Prostate gland (tissue), 2 donors: ENCODE measurements around the gene HMG20B. TPM values are rescaled to one million over a fixed set of nuclear protein-coding genes. Genes with fewer than 3 reads are reported as not detected.

Experiments
- DNase-seq: peaks from one replicate; pipeline ENCODE4 v3.0.0-alpha.2; 2019; ENCODE audit warnings: low spot score
- H3K27ac ChIP-seq, 2 donors: fragments of 200-600 bp; sonication (generic); 2 replicates each; pipeline ENCODE4 v1.5.1; 2017 to 2019
- H3K27me3 ChIP-seq: fragments of 200-600 bp; sonication (generic); replicated peaks from 2 replicates; pipeline ENCODE4 v1.5.1; 2019; ENCODE audit not compliant: insufficient read depth
- H3K36me3 ChIP-seq, 2 donors: fragments of 200-600 bp; sonication (generic); 1 replicate in 1 of 2; 2 replicates in 1 of 2; pipeline versions ENCODE4 v1.5.1 to v1.8.1; 2017 to 2019
- H3K4me1 ChIP-seq: fragments of 200-600 bp; sonication (generic); replicated peaks from 2 replicates; pipeline ENCODE4 v1.5.1; 2019
- H3K4me3 ChIP-seq, 2 donors: fragments of 200-600 bp; sonication (generic); 2 replicates each; pipeline ENCODE4 v1.5.1; 2017 to 2019
- H3K9me3 ChIP-seq: fragments of 200-600 bp; sonication (generic); 2 replicates; pipeline ENCODE4 v1.5.1; 2017
- CTCF ChIP-seq, 4 experiments: fragments of 200-600 bp in 2 of 4; fragments of 450-650 bp in 2 of 4; sonication (generic) in 2 of 4; IDR thresholded peaks; 1 replicate in 3 of 4; 2 replicates in 1 of 4; pipeline ENCODE4 v1.5.1; 2016 to 2019; ENCODE audit warnings: antibody characterized with exemption in 4 of 4, mild to moderate bottlenecking in 2 of 4, moderate library complexity in 2 of 4
- POLR2A ChIP-seq: fragments of 450-650 bp; IDR thresholded peaks from one replicate; pipeline ENCODE4 v1.6.1; 2016; ENCODE audit warnings: antibody characterized with exemption, mild to moderate bottlenecking
- POLR2AphosphoS5 ChIP-seq: sonication (generic); formaldehyde crosslinking; IDR thresholded peaks from one replicate; pipeline ENCODE4 v1.6.1; 2017; ENCODE audit warnings: antibody characterized with exemption
- WGBS: methylation state at CpG from one replicate; pipeline ENCODE4 v1.1.5; 2018; 5-methylcytosine and 5-hydroxymethylcytosine counted together
- intact Hi-C: fragments of 100-400 bp; cut with DNase I; formaldehyde crosslinking; loops from one replicate; pipeline ENCODE4 v1.14.2; 2022
- total RNA-seq, 2 donors: library from RNA; depleted of rRNA; stranded (reverse); fragments of >200 nt; gene quantifications; one replicate each; pipeline ENCODE4 v1.1.0, GENCODE V29; 2016

The HMG20B gene
- total RNA-seq, 2 donors from 2014 or later: 184 to 369 TPM

DNA sequence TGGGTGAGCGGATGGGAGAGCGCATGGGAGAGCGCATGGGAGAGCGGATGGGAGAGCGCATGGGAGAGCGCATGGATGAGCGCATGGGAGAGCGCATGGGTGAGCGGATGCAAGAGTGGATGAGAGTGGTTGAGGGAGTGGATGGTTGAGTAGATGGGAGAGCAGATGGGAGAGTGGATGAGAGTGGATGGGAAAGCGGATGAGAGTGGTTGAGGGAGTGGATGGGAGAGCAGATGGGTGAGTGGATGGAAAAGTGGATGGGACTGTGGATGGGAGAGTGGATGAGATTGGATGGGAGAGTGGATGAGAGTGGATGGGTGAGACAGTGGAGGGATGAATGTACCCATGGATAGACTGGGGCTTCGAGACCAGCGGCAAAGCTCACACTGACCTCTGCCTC is 42.4 kb upstream of the HMG20B start:
- H3K27me3 ChIP-seq: no peaks in the 10 kb centered on the region
- intact Hi-C loops: no loop called here
- TF ChIP-seq CTCF (IDR thresholded peaks at IDR 0.05) (no peak), POLR2AphosphoS5 (no peak), POLR2A (no peak)
- H3K27ac ChIP-seq: no peak overlapping the region
- no peak for DNase-seq
- H3K4me1 ChIP-seq: no peaks in the 10 kb centered on the region
- peaks cover 21 to 32% of the 10 kb centered on the region in 2 donors for H3K36me3 ChIP-seq
- H3K4me3 ChIP-seq: no peak overlapping the region
- 93% methylated on average over 12 of the region's 12 CpGs for WGBS
- H3K9me3 ChIP-seq: no peaks in the 10 kb centered on the region

- intact Hi-C loops: no loop called here
- H3K36me3 ChIP-seq: peaks cover 21 to 22% of the 10 kb centered on the region in 2 donors
- no peaks in the 10 kb centered on the region for H3K9me3 ChIP-seq
- TF ChIP-seq CTCF (IDR thresholded peaks at IDR 0.05) (no peak), POLR2A (no peak)
- H3K27me3 ChIP-seq: no peaks in the 10 kb centered on the region
- 85% methylated on average over 28 of the region's 29 CpGs for WGBS
- no peak for DNase-seq
- H3K4me3 ChIP-seq: no peak overlapping the region
- no peaks in the 10 kb centered on the region for H3K4me1 ChIP-seq
- H3K27ac ChIP-seq: no peak overlapping the region
Observed at GRCh38 chr19:3531716-3532115, 41.0 kb upstream of the HMG20B start.

GRCh38 chr19:3532154-3532786 is 40.5 kb upstream of the HMG20B start:
- Histone ChIP-seq H3K36me3 (peaks cover 17 to 19% of the 10 kb centered on the region in 2 donors), H3K4me1 (no peaks in the 10 kb centered on the region), H3K9me3 (no peaks in the 10 kb centered on the region), H3K4me3 (no peak overlapping the region), H3K27ac (no peak overlapping the region), H3K27me3 (no peaks in the 10 kb centered on the region)
- 90% methylated on average over 22 of the region's 33 CpGs for WGBS
- no peak for TF ChIP-seq POLR2A
- intact Hi-C loops: no loop called here
- no peak for DNase-seq

DNA sequence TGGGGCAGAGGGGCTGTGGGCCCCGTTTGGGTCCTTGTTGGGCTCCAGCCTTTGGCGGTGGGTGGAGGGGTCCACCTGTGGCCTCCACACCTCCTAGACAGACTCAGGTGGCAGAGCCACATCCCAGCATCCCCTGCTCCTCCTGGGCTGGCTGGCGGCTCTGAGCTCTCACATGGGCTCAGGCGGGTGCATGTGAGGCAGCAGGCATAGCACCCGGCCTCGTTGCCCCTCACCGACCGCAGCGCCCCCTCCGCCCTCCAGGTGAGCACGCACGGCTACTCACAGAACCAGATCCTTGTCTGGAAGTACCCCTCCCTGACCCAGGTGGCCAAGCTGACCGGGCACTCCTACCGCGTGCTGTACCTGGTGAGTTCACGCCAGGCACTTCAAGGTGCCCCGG is 39.7 kb upstream of the HMG20B start:
- 80% methylated on average over 16 of the region's 17 CpGs for WGBS
- Histone ChIP-seq H3K27ac (no peak overlapping the region), H3K4me1 (no peaks in the 10 kb centered on the region), H3K9me3 (no peaks in the 10 kb centered on the region), H3K27me3 (no peaks in the 10 kb centered on the region), H3K36me3 (peaks cover 9 to 11% of the 10 kb centered on the region in 2 donors), H3K4me3 (no peak overlapping the region)
- DNase-seq: no peak
- intact Hi-C loops: no loop called here
- no peak for TF ChIP-seq POLR2A
- no peak for TF ChIP-seq POLR2AphosphoS5
- no peak for TF ChIP-seq CTCF (IDR thresholded peaks at IDR 0.05)

- H3K9me3 ChIP-seq: no peaks in the 10 kb centered on the region
- intact Hi-C loops: no loop called here
- no peak overlapping the region for H3K4me3 ChIP-seq
- H3K36me3 ChIP-seq: peaks cover 8 to 11% of the 10 kb centered on the region in 2 donors
- TF ChIP-seq CTCF (IDR thresholded peaks at IDR 0.05) (no peak), POLR2AphosphoS5 (no peak), POLR2A (no peak)
- H3K27ac ChIP-seq: no peak overlapping the region
- H3K4me1 ChIP-seq: no peaks in the 10 kb centered on the region
- DNase-seq: no peak
- WGBS: 75% methylated on average over 12 of the region's 12 CpGs
- H3K27me3 ChIP-seq: no peaks in the 10 kb centered on the region
Observed at GRCh38 chr19:3533563-3534216, 39.1 kb upstream of the HMG20B start.
